ENCODE measurements around the gene PNO1.

The PNO1 gene

GRCh38 chr2:68200157-68200787 is 42.6 kb downstream of the PNO1 start:
- H3K9me3 Mint-ChIP-seq: no peaks in the 10 kb centered on the region
- H3K4me1 Mint-ChIP-seq: peaks cover 70% of the 10 kb centered on the region
- ATAC-seq: peak; percentile 15
- no peaks in the 10 kb centered on the region for H3K27me3 Mint-ChIP-seq
- H3K27ac Mint-ChIP-seq: peak overlapping the region in 1 of 2 donors; percentile 69
- no peak overlapping the region for H3K4me3 Mint-ChIP-seq
- DNase-seq: no peak

GRCh38 chr2:68203587-68203986 is 45.9 kb downstream of the PNO1 start:
- H3K4me3 Mint-ChIP-seq: peak overlapping the region; percentile 62 to 69
- H3K27me3 Mint-ChIP-seq: no peaks in the 10 kb centered on the region
- no peak for DNase-seq
- ATAC-seq: peak; percentile 96
- H3K9me3 Mint-ChIP-seq: no peaks in the 10 kb centered on the region
- H3K27ac Mint-ChIP-seq: peak overlapping the region; percentile 83 to 91
- peaks cover 80% of the 10 kb centered on the region for H3K4me1 Mint-ChIP-seq

- Mint-ChIP-seq H3K4me1 (peaks cover 73% of the 10 kb centered on the region), H3K27me3 (no peaks in the 10 kb centered on the region), H3K9me3 (no peaks in the 10 kb centered on the region), H3K4me3 (no peak overlapping the region), H3K27ac (no peak overlapping the region)
- no peak for ATAC-seq
- DNase-seq: no peak
These were observed 49.1 kb downstream of the PNO1 start for GRCh38 chr2:68206793-68207192.

- no peaks in the 10 kb centered on the region for H3K9me3 Mint-ChIP-seq
- no peak overlapping the region for H3K4me3 Mint-ChIP-seq
- ATAC-seq: no peak
- no peak for DNase-seq
- no peaks in the 10 kb centered on the region for H3K27me3 Mint-ChIP-seq
- peaks cover 57% of the 10 kb centered on the region for H3K4me1 Mint-ChIP-seq
- H3K27ac Mint-ChIP-seq: no peak overlapping the region
These were observed 56.7 kb downstream of the PNO1 start for GRCh38 chr2:68214381-68214780.

GRCh38 chr2:68216454-68217310 is 59.0 kb downstream of the PNO1 start:
- no peak overlapping the region for H3K4me3 Mint-ChIP-seq
- DNase-seq (no peak), ATAC-seq (no peak)
- H3K4me1 Mint-ChIP-seq: peaks cover 67% of the 10 kb centered on the region
- H3K27ac Mint-ChIP-seq: no peak overlapping the region
- H3K27me3 Mint-ChIP-seq: no peaks in the 10 kb centered on the region
- H3K9me3 Mint-ChIP-seq: no peaks in the 10 kb centered on the region

- DNase-seq: no peak
- Mint-ChIP-seq H3K27me3 (no peaks in the 10 kb centered on the region), H3K9me3 (no peaks in the 10 kb centered on the region), H3K27ac (no peak overlapping the region), H3K4me3 (no peak overlapping the region), H3K4me1 (peaks cover 74% of the 10 kb centered on the region)
- no peak for ATAC-seq
These were observed 60.0 kb downstream of the PNO1 start for GRCh38 chr2:68217729-68218128.

- no peak overlapping the region for H3K27ac Mint-ChIP-seq
- H3K27me3 Mint-ChIP-seq: no peaks in the 10 kb centered on the region
- ATAC-seq (no peak), DNase-seq (no peak)
- no peaks in the 10 kb centered on the region for H3K9me3 Mint-ChIP-seq
- peaks cover 74% of the 10 kb centered on the region for H3K4me1 Mint-ChIP-seq
- H3K4me3 Mint-ChIP-seq: peak overlapping the region; percentile 0 to 10
These were observed 60.7 kb downstream of the PNO1 start for GRCh38 chr2:68218343-68218901.

- Mint-ChIP-seq H3K27me3 (no peaks in the 10 kb centered on the region), H3K9me3 (no peaks in the 10 kb centered on the region), H3K4me3 (no peak overlapping the region), H3K27ac (peak overlapping the region in 1 of 2 donors; percentile 13), H3K4me1 (peaks cover 77% of the 10 kb centered on the region)
- no peak for DNase-seq
- no peak for ATAC-seq
These were observed 64.6 kb downstream of the PNO1 start for GRCh38 chr2:68222287-68222686.

GRCh38 chr2:68223419-68223818 is 65.7 kb downstream of the PNO1 start:
- no peak overlapping the region for H3K4me3 Mint-ChIP-seq
- H3K27ac Mint-ChIP-seq: no peak overlapping the region
- ATAC-seq: no peak

GRCh38 chr2:68225119-68225632 is 67.5 kb downstream of the PNO1 start:
- no peaks in the 10 kb centered on the region for H3K9me3 Mint-ChIP-seq
- DNase-seq (no peak), ATAC-seq (peak; percentile 60)
- peak overlapping the region in 1 of 2 donors; percentile 3 for H3K4me3 Mint-ChIP-seq
- H3K27me3 Mint-ChIP-seq: no peaks in the 10 kb centered on the region
- H3K4me1 Mint-ChIP-seq: peaks cover 83% of the 10 kb centered on the region
- no peak overlapping the region for H3K27ac Mint-ChIP-seq

More at GRCh38 chr2:68223419-68223818, 65.7 kb downstream of the PNO1 start:
- Mint-ChIP-seq H3K4me1 (peaks cover 83% of the 10 kb centered on the region), H3K9me3 (no peaks in the 10 kb centered on the region), H3K27me3 (no peaks in the 10 kb centered on the region)
- DNase-seq: no peak
